ENCODE measurements around the gene SMIM24. TPM values are rescaled to one million over a fixed set of nuclear protein-coding genes. Genes with fewer than 3 reads are reported as not detected.
A peak's percentile ranks its signal among the peaks of the same experiment; 100 is the strongest.

The SMIM24 gene
- total RNA-seq, 1 experiment from 2014 or later, result 0.36 TPM

- DNase-seq, result no peak
- Histone ChIP-seq H2AFZ (ENCODE audit: low read length) (no peak overlapping the region), H3K36me3 (ENCODE audit: low read depth, low read length) (no peaks in the 10 kb centered on the region; the same call in none of the 2 replicates), H3K79me2 (ENCODE audit: low read length) (no peaks in the 10 kb centered on the region), H3K9ac (ENCODE audit: low read length) (no peak overlapping the region), H4K20me1 (ENCODE audit: low read length) (no peaks in the 10 kb centered on the region), H3K4me2 (ENCODE audit: low read length) (no peak overlapping the region), H3K4me3 (ENCODE audit: low read length) (no peak overlapping the region), H3K27ac (ENCODE audit: low read length) (no peak overlapping the region), H3K9me2 (replicated peaks; ENCODE audit: low read length) (no peaks in the 10 kb centered on the region), H3K4me1 (ENCODE audit: insufficient read depth, low read length) (no peaks in the 10 kb centered on the region), H3F3A (ENCODE audit: low read length, unreplicated experiment) (no peaks in the 10 kb centered on the region), H3K27me3 (ENCODE audit: low read length) (no peaks in the 10 kb centered on the region), H3K9me3 (ENCODE audit: low read length) (no peaks in the 10 kb centered on the region)
- no peak for ATAC-seq
- ChIA-PET CTCF (no interaction called here), POLR2A (ENCODE audit: unreplicated experiment) (no interaction called here)
- TF ChIP-seq EZH2phosphoT487 (IDR thresholded peaks at IDR 0.05; ENCODE audit: borderline replicate concordance, low read length) (no peak), EZH2 (IDR thresholded peaks at IDR 0.05; ENCODE audit: low read length, unreplicated experiment) (no peak), CTCF (conservative IDR thresholded peaks at IDR 0.05; ENCODE audit: low read depth, low read length) (no peak)
- BruUV-seq (replicated peaks), result no TSS peak
- intact Hi-C loops (cut with micrococcal nuclease), result no loop called here
Measured at GRCh38 chr19:3441089-3441985, 39.0 kb downstream of the SMIM24 start.

DNA sequence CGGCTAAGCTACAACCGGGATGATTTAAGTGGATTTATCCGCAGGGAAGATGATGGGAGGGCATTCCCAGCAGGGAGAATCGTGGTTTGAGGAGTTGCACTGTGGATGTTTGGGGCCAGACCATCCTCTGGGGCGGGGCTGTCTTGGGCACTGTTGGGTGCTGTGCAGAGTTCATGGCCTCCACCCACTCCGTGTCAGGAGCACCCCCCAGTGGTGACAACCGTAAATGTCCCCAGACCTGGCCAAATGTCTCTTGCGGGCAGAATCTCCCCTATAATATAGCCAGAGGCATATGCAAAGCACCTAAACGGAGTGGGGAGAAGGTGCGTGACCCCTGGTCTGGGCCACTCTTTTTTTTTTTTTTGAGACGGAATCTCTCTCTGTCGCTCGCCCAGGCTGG is 40.2 kb downstream of the SMIM24 start:
- Histone ChIP-seq H3K9me3 (ENCODE audit: low read length) (no peaks in the 10 kb centered on the region), H3K36me3 (ENCODE audit: low read depth, low read length) (no peaks in the 10 kb centered on the region; the same call in none of the 2 replicates), H2AFZ (ENCODE audit: low read length) (no peak overlapping the region), H3K9ac (ENCODE audit: low read length) (no peak overlapping the region), H3K9me2 (replicated peaks; ENCODE audit: low read length) (no peaks in the 10 kb centered on the region), H4K20me1 (ENCODE audit: low read length) (no peaks in the 10 kb centered on the region), H3K27me3 (ENCODE audit: low read length) (no peaks in the 10 kb centered on the region), H3K4me2 (ENCODE audit: low read length) (no peak overlapping the region), H3K4me1 (ENCODE audit: insufficient read depth, low read length) (peaks cover 4% of the 10 kb centered on the region; the same call in 1 of the 2 replicates), H3K27ac (ENCODE audit: low read length) (no peak overlapping the region), H3K79me2 (ENCODE audit: low read length) (no peaks in the 10 kb centered on the region), H3K4me3 (ENCODE audit: low read length) (no peak overlapping the region), H3F3A (ENCODE audit: low read length, unreplicated experiment) (no peaks in the 10 kb centered on the region)
- TF ChIP-seq EZH2 (IDR thresholded peaks at IDR 0.05; ENCODE audit: low read length, unreplicated experiment) (no peak), CTCF (conservative IDR thresholded peaks at IDR 0.05; ENCODE audit: low read depth, low read length) (peak; percentile 58), EZH2phosphoT487 (IDR thresholded peaks at IDR 0.05; ENCODE audit: borderline replicate concordance, low read length) (no peak)
- intact Hi-C loops (cut with micrococcal nuclease), result no loop called here
- ATAC-seq, result no peak; the same call in 1 of the 2 replicates
- no TSS peak for BruUV-seq (replicated peaks)
- ChIA-PET POLR2A (ENCODE audit: unreplicated experiment) (no interaction called here), CTCF (no interaction called here)
- peak; percentile 42 for DNase-seq

All from PC-3 (cell line).